ENCODE data around the gene IL1R2. TPM values are rescaled to one million over a fixed set of nuclear protein-coding genes. Genes with fewer than 3 reads are reported as not detected.

IL1R2 gene
- total and polyA plus RNA-seq, 7 experiments from 2014 or later = 0.40 to 2.7 (median 1.3) TPM; not detected in 4

- H3K27me3 Mint-ChIP-seq = no peaks in the 10 kb centered on the region
- intact Hi-C loops (cut with micrococcal nuclease) = no loop called here
- no peaks in the 10 kb centered on the region for H3K9me3 ChIP-seq (ENCODE audit: control insufficient read depth in 2 of 3, low read length in 3 of 3)
- peaks cover 0 to 5% of the 10 kb centered on the region in 2 donors for H3K4me1 ChIP-seq (ENCODE audit: control insufficient read depth in 2 of 2, insufficient read depth in 2 of 2, low read length in 2 of 2)
- H3K4me3 ChIP-seq (ENCODE audit: low read length) = no peak overlapping the region
- no peaks in the 10 kb centered on the region for H3K27me3 ChIP-seq (ENCODE audit: control insufficient read depth in 2 of 2, insufficient read depth in 2 of 2, low read length in 2 of 2)
- no peak overlapping the region for H3K27ac Mint-ChIP-seq
- no peaks in the 10 kb centered on the region for H3K9me3 Mint-ChIP-seq
- no peak overlapping the region for H3K27ac ChIP-seq (ENCODE audit: low read depth, low read length)
- no peaks in the 10 kb centered on the region for H3K36me3 Mint-ChIP-seq
- ATAC-seq (peak; percentile 72), DNase-seq (no peak)
- H3K36me3 ChIP-seq (ENCODE audit: control insufficient read depth in 2 of 3, insufficient read depth in 3 of 3, low read length in 3 of 3) = no peaks in the 10 kb centered on the region
- POLR2A ChIA-PET = no interaction called here
- no peak overlapping the region for H3K4me3 Mint-ChIP-seq
- H3K4me1 Mint-ChIP-seq = peaks cover 0 to 14% (median 10%) of the 10 kb centered on the region in 7 donors
- CTCF ChIA-PET = no interaction called here
Measured at GRCh38 chr2:101981504-101981903, 10.3 kb upstream of the IL1R2 start.

GRCh38 chr2:101982495-101983029 lies 9.2 kb upstream of the IL1R2 start:
- Histone ChIP-seq H3K4me3 (ENCODE audit: low read length) (no peak overlapping the region), H3K27ac (ENCODE audit: low read depth, low read length) (no peak overlapping the region), H3K27me3 (ENCODE audit: control insufficient read depth in 2 of 2, insufficient read depth in 2 of 2, low read length in 2 of 2) (no peaks in the 10 kb centered on the region), H3K4me1 (ENCODE audit: control insufficient read depth in 2 of 2, insufficient read depth in 2 of 2, low read length in 2 of 2) (peaks cover 0 to 14% of the 10 kb centered on the region in 2 donors), H3K36me3 (ENCODE audit: control insufficient read depth in 2 of 3, insufficient read depth in 3 of 3, low read length in 3 of 3) (no peaks in the 10 kb centered on the region), H3K9me3 (ENCODE audit: control insufficient read depth in 2 of 3, low read length in 3 of 3) (no peaks in the 10 kb centered on the region)
- ChIA-PET POLR2A (no interaction called here), CTCF (no interaction called here)
- DNase-seq (no peak), ATAC-seq (no peak)
- Mint-ChIP-seq H3K27me3 (peaks cover 0 to 5% (median 0%) of the 10 kb centered on the region in 5 donors), H3K4me1 (peaks cover 7 to 24% (median 20%) of the 10 kb centered on the region in 7 donors), H3K36me3 (no peaks in the 10 kb centered on the region), H3K9me3 (no peaks in the 10 kb centered on the region), H3K27ac (no peak overlapping the region), H3K4me3 (no peak overlapping the region)
- intact Hi-C loops (cut with micrococcal nuclease) = no loop called here

GRCh38 chr2:101983486-101983885 lies 8.3 kb upstream of the IL1R2 start:
- H3K9me3 ChIP-seq (ENCODE audit: control insufficient read depth in 2 of 3, low read length in 3 of 3) = no peaks in the 10 kb centered on the region
- H3K4me3 Mint-ChIP-seq = no peak overlapping the region
- no peaks in the 10 kb centered on the region for H3K36me3 Mint-ChIP-seq
- intact Hi-C loops (cut with micrococcal nuclease) = no loop called here
- DNase-seq (no peak), ATAC-seq (no peak)
- H3K36me3 ChIP-seq (ENCODE audit: control insufficient read depth in 2 of 3, insufficient read depth in 3 of 3, low read length in 3 of 3) = no peaks in the 10 kb centered on the region
- no peaks in the 10 kb centered on the region for H3K27me3 ChIP-seq (ENCODE audit: control insufficient read depth in 2 of 2, insufficient read depth in 2 of 2, low read length in 2 of 2)
- peaks cover 0 to 18% of the 10 kb centered on the region in 2 donors for H3K4me1 ChIP-seq (ENCODE audit: control insufficient read depth in 2 of 2, insufficient read depth in 2 of 2, low read length in 2 of 2)
- H3K4me1 Mint-ChIP-seq = peaks cover 12 to 33% (median 27%) of the 10 kb centered on the region in 7 donors
- H3K27me3 Mint-ChIP-seq = peaks cover 0 to 5% (median 0%) of the 10 kb centered on the region in 5 donors
- H3K27ac Mint-ChIP-seq = no peak overlapping the region
- H3K4me3 ChIP-seq (ENCODE audit: low read length) = no peak overlapping the region
- H3K27ac ChIP-seq (ENCODE audit: low read depth, low read length) = no peak overlapping the region
- ChIA-PET CTCF (no interaction called here), POLR2A (no interaction called here)
- H3K9me3 Mint-ChIP-seq = no peaks in the 10 kb centered on the region

DNA sequence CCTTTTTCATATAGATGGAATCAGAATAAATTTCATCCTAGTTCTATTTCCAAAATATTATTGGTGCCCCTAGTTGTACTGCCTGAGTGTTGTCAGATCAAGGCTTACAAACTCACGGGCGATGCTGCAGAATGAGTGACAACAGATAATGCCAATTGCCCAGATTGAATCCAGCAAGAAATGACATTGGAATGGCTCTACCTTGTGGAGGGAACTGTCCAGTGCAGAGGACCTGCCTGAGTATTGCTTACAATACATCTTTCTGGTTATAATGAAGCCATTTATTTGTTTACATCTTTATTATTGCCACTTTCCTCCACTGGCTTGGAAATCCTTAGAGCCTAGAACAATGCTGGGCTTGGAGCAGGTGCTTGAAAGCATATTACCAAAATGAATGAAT lies 7.8 kb upstream of the IL1R2 start:
- Mint-ChIP-seq H3K4me1 (peaks cover 12 to 33% (median 27%) of the 10 kb centered on the region in 7 donors), H3K9me3 (no peaks in the 10 kb centered on the region), H3K27ac (no peak overlapping the region), H3K36me3 (no peaks in the 10 kb centered on the region), H3K27me3 (peaks cover 0 to 5% (median 0%) of the 10 kb centered on the region in 5 donors), H3K4me3 (no peak overlapping the region)
- Histone ChIP-seq H3K4me3 (ENCODE audit: low read length) (no peak overlapping the region), H3K27me3 (ENCODE audit: control insufficient read depth in 2 of 2, insufficient read depth in 2 of 2, low read length in 2 of 2) (no peaks in the 10 kb centered on the region), H3K36me3 (ENCODE audit: control insufficient read depth in 2 of 3, insufficient read depth in 3 of 3, low read length in 3 of 3) (no peaks in the 10 kb centered on the region), H3K27ac (ENCODE audit: low read depth, low read length) (no peak overlapping the region), H3K4me1 (ENCODE audit: control insufficient read depth in 2 of 2, insufficient read depth in 2 of 2, low read length in 2 of 2) (peaks cover 0 to 18% of the 10 kb centered on the region in 2 donors), H3K9me3 (ENCODE audit: control insufficient read depth in 2 of 3, low read length in 3 of 3) (no peaks in the 10 kb centered on the region)
- ATAC-seq (no peak), DNase-seq (no peak)
- intact Hi-C loops (cut with micrococcal nuclease) = no loop called here
- CTCF ChIA-PET = no interaction called here
- POLR2A ChIA-PET = no interaction called here

DNA sequence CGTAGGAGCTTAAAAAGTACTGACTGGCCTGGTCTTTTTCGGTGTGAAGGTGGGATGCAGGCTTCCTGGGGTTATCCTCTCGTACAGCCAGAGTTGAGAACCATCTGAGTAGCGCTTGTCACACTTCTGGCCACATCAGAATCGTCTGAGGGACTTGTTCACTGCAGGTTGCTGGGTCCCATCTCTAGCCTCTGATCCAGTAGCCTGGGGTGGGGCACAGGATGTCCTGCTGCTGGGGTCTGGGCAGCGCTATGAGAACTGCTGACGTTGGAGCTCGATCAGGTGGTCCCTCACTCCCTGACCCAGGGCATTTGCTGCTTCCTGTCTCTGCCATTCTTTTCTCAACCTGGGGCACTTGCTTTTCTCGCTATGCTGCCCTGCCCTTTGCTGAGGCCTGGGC lies 7.1 kb upstream of the IL1R2 start:
- Histone ChIP-seq H3K27me3 (ENCODE audit: control insufficient read depth in 2 of 2, insufficient read depth in 2 of 2, low read length in 2 of 2) (no peaks in the 10 kb centered on the region), H3K4me1 (ENCODE audit: control insufficient read depth in 2 of 2, insufficient read depth in 2 of 2, low read length in 2 of 2) (peaks cover 0 to 18% of the 10 kb centered on the region in 2 donors), H3K4me3 (ENCODE audit: low read length) (no peak overlapping the region), H3K9me3 (ENCODE audit: control insufficient read depth in 2 of 3, low read length in 3 of 3) (no peaks in the 10 kb centered on the region), H3K27ac (ENCODE audit: low read depth, low read length) (no peak overlapping the region), H3K36me3 (ENCODE audit: control insufficient read depth in 2 of 3, insufficient read depth in 3 of 3, low read length in 3 of 3) (no peaks in the 10 kb centered on the region)
- DNase-seq = no peak
- ATAC-seq = no peak
- no peaks in the 10 kb centered on the region for H3K9me3 Mint-ChIP-seq
- CTCF ChIA-PET = no interaction called here
- H3K4me1 Mint-ChIP-seq = peaks cover 12 to 37% (median 27%) of the 10 kb centered on the region in 7 donors
- H3K4me3 Mint-ChIP-seq = no peak overlapping the region
- intact Hi-C loops (cut with micrococcal nuclease) = no loop called here
- H3K36me3 Mint-ChIP-seq = no peaks in the 10 kb centered on the region
- H3K27me3 Mint-ChIP-seq = peaks cover 0 to 5% (median 4%) of the 10 kb centered on the region in 5 donors
- H3K27ac Mint-ChIP-seq = no peak overlapping the region
- POLR2A ChIA-PET = no interaction called here

GRCh38 chr2:101985101-101985792 lies 6.5 kb upstream of the IL1R2 start:
- CTCF ChIA-PET = interaction anchor here (0.6 kb wide), 1 partner anchor 1250 kb away, joined by 3 read pairs; no protein-coding TSS in a partner anchor
- DNase-seq = no peak
- Histone ChIP-seq H3K9me3 (ENCODE audit: control insufficient read depth in 2 of 3, low read length in 3 of 3) (no peaks in the 10 kb centered on the region), H3K27me3 (ENCODE audit: control insufficient read depth in 2 of 2, insufficient read depth in 2 of 2, low read length in 2 of 2) (no peaks in the 10 kb centered on the region), H3K27ac (ENCODE audit: low read depth, low read length) (no peak overlapping the region), H3K4me3 (ENCODE audit: low read length) (no peak overlapping the region), H3K4me1 (ENCODE audit: control insufficient read depth in 2 of 2, insufficient read depth in 2 of 2, low read length in 2 of 2) (peaks cover 0 to 18% of the 10 kb centered on the region in 2 donors), H3K36me3 (ENCODE audit: control insufficient read depth in 2 of 3, insufficient read depth in 3 of 3, low read length in 3 of 3) (no peaks in the 10 kb centered on the region)
- Mint-ChIP-seq H3K4me1 (peaks cover 12 to 43% (median 27%) of the 10 kb centered on the region in 7 donors), H3K27me3 (peaks cover 0 to 9% (median 4%) of the 10 kb centered on the region in 5 donors), H3K36me3 (no peaks in the 10 kb centered on the region), H3K4me3 (peak overlapping the region in 3 of 10 donors; percentile 2 to 47 (median 27)), H3K27ac (peak overlapping the region in 4 of 9 donors; percentile 9 to 86 (median 41)), H3K9me3 (no peaks in the 10 kb centered on the region)
- POLR2A ChIA-PET = no interaction called here
- intact Hi-C loops (cut with micrococcal nuclease) = no loop called here
- ATAC-seq = no peak

- H3K4me3 Mint-ChIP-seq = peak overlapping the region in 3 of 10 donors; percentile 2 to 47 (median 27)
- Histone ChIP-seq H3K36me3 (ENCODE audit: control insufficient read depth in 2 of 3, insufficient read depth in 3 of 3, low read length in 3 of 3) (no peaks in the 10 kb centered on the region), H3K27me3 (ENCODE audit: control insufficient read depth in 2 of 2, insufficient read depth in 2 of 2, low read length in 2 of 2) (no peaks in the 10 kb centered on the region), H3K4me3 (ENCODE audit: low read length) (no peak overlapping the region), H3K4me1 (ENCODE audit: control insufficient read depth in 2 of 2, insufficient read depth in 2 of 2, low read length in 2 of 2) (peaks cover 0 to 18% of the 10 kb centered on the region in 2 donors), H3K9me3 (ENCODE audit: control insufficient read depth in 2 of 3, low read length in 3 of 3) (no peaks in the 10 kb centered on the region), H3K27ac (ENCODE audit: low read depth, low read length) (no peak overlapping the region)
- peak overlapping the region in 3 of 9 donors; percentile 9 to 86 (median 12) for H3K27ac Mint-ChIP-seq
- DNase-seq (no peak), ATAC-seq (no peak)
- H3K9me3 Mint-ChIP-seq = no peaks in the 10 kb centered on the region
- ChIA-PET POLR2A (no interaction called here), CTCF (interaction anchor here (0.6 kb wide), 1 partner anchor 1250 kb away, joined by 3 read pairs; no protein-coding TSS in a partner anchor)
- peaks cover 0 to 10% (median 5%) of the 10 kb centered on the region in 5 donors for H3K27me3 Mint-ChIP-seq
- intact Hi-C loops (cut with micrococcal nuclease) = no loop called here
- H3K4me1 Mint-ChIP-seq = peaks cover 12 to 43% (median 27%) of the 10 kb centered on the region in 7 donors
- no peaks in the 10 kb centered on the region for H3K36me3 Mint-ChIP-seq
Measured at GRCh38 chr2:101985793-101986164, 6.0 kb upstream of the IL1R2 start.
